ENCODE results near the gene KIF21A. TPM values are rescaled to one million over a fixed set of nuclear protein-coding genes. Genes with fewer than 3 reads are reported as not detected.

Gene KIF21A
- total RNA-seq, 1 donor from 2014 or later, result 12.2 TPM

DNA sequence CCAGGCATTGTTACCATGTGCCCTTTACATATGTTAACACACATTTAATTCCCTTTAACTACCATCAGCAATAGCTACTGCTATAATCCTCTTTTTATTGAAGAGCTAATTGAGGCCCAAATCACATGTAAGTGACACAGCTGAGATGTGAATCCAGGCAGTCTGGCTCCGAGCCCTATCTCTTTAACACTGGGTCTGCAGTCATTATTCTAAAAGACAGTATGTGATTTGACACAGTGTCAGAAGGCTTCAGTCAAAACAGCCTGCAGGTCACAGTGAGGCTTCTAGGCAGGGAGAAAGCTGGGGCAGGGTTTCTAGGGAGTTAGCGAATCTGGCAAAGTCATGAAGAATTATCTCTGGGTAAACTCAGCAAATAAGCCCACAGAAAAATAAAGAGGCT is 148.2 kb downstream of the KIF21A start:
- no peaks in the 10 kb centered on the region for H3K36me3 ChIP-seq
- no peak overlapping the region for H3K27ac ChIP-seq
- intact Hi-C loops (cut with DNase I), result no loop called here
- no peaks in the 10 kb centered on the region for H3K4me1 ChIP-seq
- DNase-seq (no peak), ATAC-seq (no peak)
- H3K4me3 ChIP-seq, result no peak overlapping the region
- TF ChIP-seq, protein P1, sequence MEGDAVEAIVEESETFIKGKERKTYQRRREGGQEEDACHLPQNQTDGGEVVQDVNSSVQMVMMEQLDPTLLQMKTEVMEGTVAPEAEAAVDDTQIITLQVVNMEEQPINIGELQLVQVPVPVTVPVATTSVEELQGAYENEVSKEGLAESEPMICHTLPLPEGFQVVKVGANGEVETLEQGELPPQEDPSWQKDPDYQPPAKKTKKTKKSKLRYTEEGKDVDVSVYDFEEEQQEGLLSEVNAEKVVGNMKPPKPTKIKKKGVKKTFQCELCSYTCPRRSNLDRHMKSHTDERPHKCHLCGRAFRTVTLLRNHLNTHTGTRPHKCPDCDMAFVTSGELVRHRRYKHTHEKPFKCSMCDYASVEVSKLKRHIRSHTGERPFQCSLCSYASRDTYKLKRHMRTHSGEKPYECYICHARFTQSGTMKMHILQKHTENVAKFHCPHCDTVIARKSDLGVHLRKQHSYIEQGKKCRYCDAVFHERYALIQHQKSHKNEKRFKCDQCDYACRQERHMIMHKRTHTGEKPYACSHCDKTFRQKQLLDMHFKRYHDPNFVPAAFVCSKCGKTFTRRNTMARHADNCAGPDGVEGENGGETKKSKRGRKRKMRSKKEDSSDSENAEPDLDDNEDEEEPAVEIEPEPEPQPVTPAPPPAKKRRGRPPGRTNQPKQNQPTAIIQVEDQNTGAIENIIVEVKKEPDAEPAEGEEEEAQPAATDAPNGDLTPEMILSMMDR (IDR thresholded peaks at IDR 0.05), result no peak
- H3K27me3 ChIP-seq, result no peaks in the 10 kb centered on the region
- no peaks in the 10 kb centered on the region for H3K9me3 ChIP-seq

GRCh38 chr12:39292125-39292630 is 150.7 kb downstream of the KIF21A start:
- no peaks in the 10 kb centered on the region for H3K9me3 ChIP-seq
- no peak overlapping the region for H3K4me3 ChIP-seq
- H3K27me3 ChIP-seq, result no peaks in the 10 kb centered on the region
- H3K36me3 ChIP-seq, result no peaks in the 10 kb centered on the region
- intact Hi-C loops (cut with DNase I), result no loop called here
- TF ChIP-seq, protein P1 (IDR thresholded peaks at IDR 0.05), result no peak
- H3K27ac ChIP-seq, result no peak overlapping the region
- H3K4me1 ChIP-seq, result no peaks in the 10 kb centered on the region
- no peak for ATAC-seq
- DNase-seq, result no peak

DNA sequence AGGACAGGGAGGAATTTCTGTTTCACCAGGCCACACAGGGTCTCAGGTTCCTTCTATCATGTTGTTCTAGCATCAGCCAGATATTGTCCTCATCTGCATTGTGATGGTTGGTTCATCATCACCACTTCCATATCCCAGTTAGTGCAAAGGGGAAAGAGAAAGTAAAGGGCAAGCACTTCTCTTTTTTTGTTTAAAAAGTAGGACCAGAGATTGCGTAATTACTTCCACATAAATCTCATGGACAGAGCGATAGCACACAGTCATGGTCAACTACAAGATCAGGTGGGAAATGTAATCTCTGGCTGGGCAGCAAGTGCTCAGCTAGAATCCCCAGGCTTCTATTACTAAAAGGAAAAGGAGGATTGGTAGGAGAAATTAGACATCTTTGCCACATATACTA is 155.1 kb downstream of the KIF21A start:
- H3K27ac ChIP-seq, result no peak overlapping the region
- H3K4me1 ChIP-seq, result no peaks in the 10 kb centered on the region
- no peak overlapping the region for H3K4me3 ChIP-seq
- ATAC-seq (peak; percentile 16), DNase-seq (no peak)
- intact Hi-C loops (cut with DNase I), result no loop called here
- no peaks in the 10 kb centered on the region for H3K27me3 ChIP-seq
- TF ChIP-seq, protein P1 (IDR thresholded peaks at IDR 0.05), result no peak
- H3K36me3 ChIP-seq, result no peaks in the 10 kb centered on the region
- no peaks in the 10 kb centered on the region for H3K9me3 ChIP-seq

DNA sequence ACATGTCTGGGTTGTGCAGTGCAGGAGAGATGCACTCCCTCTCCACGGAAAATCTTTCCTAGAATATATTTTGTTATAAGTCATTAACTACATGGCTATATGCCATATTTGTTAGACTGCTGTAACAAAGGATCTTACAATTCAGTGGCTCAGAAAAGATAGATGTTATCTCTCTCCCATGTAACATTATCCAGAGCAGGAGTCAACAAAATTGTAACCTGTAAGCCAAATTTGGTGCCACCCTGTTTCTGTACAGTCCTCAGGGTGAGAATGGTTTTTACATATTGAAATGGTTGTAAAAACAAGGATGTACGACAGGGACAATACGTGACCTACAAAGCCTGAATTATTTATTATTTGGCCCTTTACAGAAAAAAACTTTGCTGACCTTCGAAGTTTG is 155.5 kb downstream of the KIF21A start:
- intact Hi-C loops (cut with DNase I), result no loop called here
- Histone ChIP-seq H3K27me3 (no peaks in the 10 kb centered on the region), H3K9me3 (no peaks in the 10 kb centered on the region), H3K4me1 (no peaks in the 10 kb centered on the region), H3K36me3 (no peaks in the 10 kb centered on the region), H3K4me3 (no peak overlapping the region), H3K27ac (no peak overlapping the region)
- no peak for DNase-seq
- ATAC-seq, result no peak
- TF ChIP-seq, protein P1 (IDR thresholded peaks at IDR 0.05), result no peak

- no peaks in the 10 kb centered on the region for H3K27me3 ChIP-seq
- H3K4me1 ChIP-seq, result no peaks in the 10 kb centered on the region
- H3K36me3 ChIP-seq, result no peaks in the 10 kb centered on the region
- intact Hi-C loops (cut with DNase I), result no loop called here
- H3K27ac ChIP-seq, result no peak overlapping the region
- DNase-seq (no peak), ATAC-seq (no peak)
- no peak overlapping the region for H3K4me3 ChIP-seq
- H3K9me3 ChIP-seq, result no peaks in the 10 kb centered on the region
- TF ChIP-seq, protein P1 (IDR thresholded peaks at IDR 0.05), result no peak
These were observed 164.5 kb downstream of the KIF21A start for GRCh38 chr12:39278426-39278825.

DNA sequence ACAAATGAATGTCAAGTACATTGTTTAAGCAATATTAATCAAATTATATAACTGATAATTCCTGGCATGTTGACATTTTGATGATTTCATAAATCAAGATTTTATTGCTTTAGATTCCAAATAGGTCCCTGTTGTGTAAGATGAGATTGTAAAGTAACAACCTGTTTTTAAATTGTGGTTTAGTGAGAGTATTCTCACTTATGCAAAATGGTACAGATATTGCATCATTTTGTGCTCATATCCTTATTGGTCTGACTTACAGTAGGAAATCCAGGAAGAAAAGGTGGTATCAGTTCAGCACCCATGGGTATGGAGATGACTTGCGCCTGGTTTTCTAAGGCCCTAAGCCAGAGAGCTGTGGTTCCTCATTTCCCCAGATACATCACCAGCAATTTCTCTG is 165.5 kb downstream of the KIF21A start:
- no peak overlapping the region for H3K4me3 ChIP-seq
- no peak for ATAC-seq
- no peaks in the 10 kb centered on the region for H3K36me3 ChIP-seq
- no peaks in the 10 kb centered on the region for H3K9me3 ChIP-seq
- no peak for DNase-seq
- intact Hi-C loops (cut with DNase I), result no loop called here
- TF ChIP-seq, protein P1 (IDR thresholded peaks at IDR 0.05), result no peak
- H3K27ac ChIP-seq, result no peak overlapping the region
- H3K27me3 ChIP-seq, result no peaks in the 10 kb centered on the region
- H3K4me1 ChIP-seq, result no peaks in the 10 kb centered on the region

Measured in upper lobe of right lung (tissue), 1 donor.